Panc1 (cell line): ENCODE measurements around the gene B3GAT3. TPM values are rescaled to one million over a fixed set of nuclear protein-coding genes. Genes with fewer than 3 reads are reported as not detected.

Experiments
- ATAC-seq: fragments of 200-7000 bp; cut with Tn5 transposase; 2 replicates; pipeline ENCODE4 v1.9.1; 2020; ENCODE audit warnings: mild to moderate bottlenecking, moderate library complexity
- BruUV-seq: library from RNA; stranded (reverse); fragments of 400-500 nt; replicated peaks from 2 replicates; lab custom pipeline; 2021; lab: Mats Ljungman, UMichigan
- CTCF ChIA-PET: fragments of 300-600 bp; sonication (Branson Sonifier 250); formaldehyde crosslinking; loops from one replicate; lab custom pipeline; 2022; ENCODE audit warnings: antibody characterized with exemption; lab: Charles Lee
- POLR2A ChIA-PET: fragments of 300-600 bp; sonication (Branson Sonifier 250); formaldehyde crosslinking; loops from one replicate; lab custom pipeline; 2022; ENCODE audit warnings: antibody characterized with exemption; lab: Charles Lee
- DNase-seq: peaks from one replicate; pipeline ENCODE4 v3.0.0-alpha.2; 2010; ENCODE audit warnings: low read depth, low spot score
- H3K27ac ChIP-seq: 2 replicates; pipeline ENCODE4 v1.5.1; 2011; ENCODE audit warnings: mild to moderate bottlenecking, low read length, inconsistent platforms
- H3K27me3 ChIP-seq: fragments of 200-500 bp; sonication (Bioruptor generic); 2 replicates; pipeline ENCODE4 v1.6.0; 2014; ENCODE audit warnings: low read length, inconsistent platforms; ENCODE audit not compliant: control insufficient read depth, insufficient read depth
- H3K36me3 ChIP-seq: fragments of 200-500 bp; sonication (Bioruptor generic); 2 replicates; pipeline ENCODE4 v1.5.1; 2014; ENCODE audit warnings: inconsistent platforms, mild to moderate bottlenecking, low read length, moderate library complexity; ENCODE audit not compliant: control insufficient read depth, insufficient read depth
- H3K4me1 ChIP-seq: 2 replicates; pipeline ENCODE4 v1.5.1; 2011; ENCODE audit warnings: inconsistent platforms, mild to moderate bottlenecking, low read length, moderate library complexity; ENCODE audit not compliant: control insufficient read depth, insufficient read depth
- H3K4me3 ChIP-seq, 2 experiments: 2 replicates each; pipeline ENCODE4 v1.5.1; 2011 to 2012; ENCODE audit warnings: low read depth in 2 of 2, low read length in 2 of 2, mild to moderate bottlenecking in 2 of 2, inconsistent platforms in 1 of 2, moderate library complexity in 1 of 2
- H3K9me3 ChIP-seq: fragments of 200-500 bp; sonication (Bioruptor generic); 2 replicates; pipeline ENCODE4 v1.5.1; 2014; ENCODE audit warnings: low read depth, mild to moderate bottlenecking, inconsistent platforms, low read length, moderate library complexity; ENCODE audit not compliant: control insufficient read depth, insufficient read depth
- POLR2AphosphoS5 ChIP-seq: IDR thresholded peaks from 2 replicates; pipeline ENCODE4 v1.6.1; 2012; ENCODE audit warnings: mild to moderate bottlenecking, low read depth, low read length, moderate library complexity
- SIN3A ChIP-seq: IDR thresholded peaks from 2 replicates; pipeline ENCODE4 v1.6.1; 2012; ENCODE audit warnings: low read depth, mild to moderate bottlenecking, low read length, moderate library complexity, borderline replicate concordance; ENCODE audit not compliant: insufficient read depth
- TCF7L2 ChIP-seq: IDR thresholded peaks from 2 replicates; pipeline ENCODE4 v1.6.1; 2011; ENCODE audit warnings: mild to moderate bottlenecking, low read depth, low read length, inconsistent platforms
- in situ Hi-C: cut with HindIII; loops from 2 replicates; pipeline ENCODE4 v1.10.0; 2016; ENCODE audit warnings: low sequenced_read_pairs, low pct_unique_long_range_greater_than_20kb
- intact Hi-C: fragments of 100-400 bp; cut with micrococcal nuclease; formaldehyde crosslinking; loops from one replicate; pipeline ENCODE4 v1.10.0; 2022; ENCODE audit not compliant: unreplicated experiment
- total RNA-seq: library from RNA; stranded (reverse); gene quantifications from one replicate; pipeline ENCODE4 v1.2.1, GENCODE V29; 2021; ENCODE audit not compliant: unreplicated experiment
- TF ChIP-seq, protein P1 (sequence below), 2 experiments: IDR thresholded peaks; 2 replicates each; pipeline ENCODE4 v1.6.1; 2011 to 2012; ENCODE audit warnings: low read depth in 2 of 2, control low read depth in 1 of 2, low read length in 1 of 2, mild to moderate bottlenecking in 1 of 2, moderate library complexity in 1 of 2; ENCODE audit not compliant: insufficient read depth in 1 of 2
- TF ChIP-seq, protein P2 (sequence below): fragments of 450-650 bp; IDR thresholded peaks from 2 replicates; pipeline ENCODE4 v1.5.1; 2017; ENCODE audit warnings: mild to moderate bottlenecking

Gene B3GAT3
- total RNA-seq, 1 experiment from 2014 or later = 68.2 TPM

DNA sequence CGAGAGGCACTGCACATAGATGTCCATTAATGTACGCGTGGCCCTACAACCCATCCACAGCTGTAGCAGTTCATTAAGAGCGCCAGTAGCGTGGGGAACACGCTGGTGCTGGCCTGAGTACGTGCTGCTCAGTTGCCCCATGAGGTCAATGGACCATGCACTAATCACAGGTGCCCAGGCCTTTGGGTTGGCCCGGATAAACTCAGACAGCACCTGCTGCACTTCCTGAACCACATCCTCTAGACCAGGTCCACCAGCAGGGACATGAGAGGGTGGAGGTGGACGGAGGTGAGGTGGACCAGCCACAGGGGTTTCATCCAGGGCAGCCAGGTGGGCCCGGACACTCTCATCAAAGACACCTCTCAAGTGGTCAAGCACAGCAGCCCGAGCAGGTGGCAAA, 27.7 kb upstream of the B3GAT3 start:
- Histone ChIP-seq H3K4me3 (no peak overlapping the region), H3K9me3 (no peaks in the 10 kb centered on the region), H3K36me3 (0 out of 2 replicates have a peak, but pooled peaks cover 5% of the 10 kb centered on the region), H3K4me1 (peaks cover 18% of the 10 kb centered on the region), H3K27me3 (no peaks in the 10 kb centered on the region), H3K27ac (no peak overlapping the region)
- BruUV-seq = no TSS peak
- POLR2A ChIA-PET = interaction anchor here (0.7 kb wide), 1 partner anchor 16 kb away, joined by 3 read pairs; the partner anchor contains the start of genes C11orf98 and CSKMT
- no peak for DNase-seq
- TF ChIP-seq SIN3A = no peak
- no peak for TF ChIP-seq POLR2AphosphoS5
- TF ChIP-seq, protein P1, sequence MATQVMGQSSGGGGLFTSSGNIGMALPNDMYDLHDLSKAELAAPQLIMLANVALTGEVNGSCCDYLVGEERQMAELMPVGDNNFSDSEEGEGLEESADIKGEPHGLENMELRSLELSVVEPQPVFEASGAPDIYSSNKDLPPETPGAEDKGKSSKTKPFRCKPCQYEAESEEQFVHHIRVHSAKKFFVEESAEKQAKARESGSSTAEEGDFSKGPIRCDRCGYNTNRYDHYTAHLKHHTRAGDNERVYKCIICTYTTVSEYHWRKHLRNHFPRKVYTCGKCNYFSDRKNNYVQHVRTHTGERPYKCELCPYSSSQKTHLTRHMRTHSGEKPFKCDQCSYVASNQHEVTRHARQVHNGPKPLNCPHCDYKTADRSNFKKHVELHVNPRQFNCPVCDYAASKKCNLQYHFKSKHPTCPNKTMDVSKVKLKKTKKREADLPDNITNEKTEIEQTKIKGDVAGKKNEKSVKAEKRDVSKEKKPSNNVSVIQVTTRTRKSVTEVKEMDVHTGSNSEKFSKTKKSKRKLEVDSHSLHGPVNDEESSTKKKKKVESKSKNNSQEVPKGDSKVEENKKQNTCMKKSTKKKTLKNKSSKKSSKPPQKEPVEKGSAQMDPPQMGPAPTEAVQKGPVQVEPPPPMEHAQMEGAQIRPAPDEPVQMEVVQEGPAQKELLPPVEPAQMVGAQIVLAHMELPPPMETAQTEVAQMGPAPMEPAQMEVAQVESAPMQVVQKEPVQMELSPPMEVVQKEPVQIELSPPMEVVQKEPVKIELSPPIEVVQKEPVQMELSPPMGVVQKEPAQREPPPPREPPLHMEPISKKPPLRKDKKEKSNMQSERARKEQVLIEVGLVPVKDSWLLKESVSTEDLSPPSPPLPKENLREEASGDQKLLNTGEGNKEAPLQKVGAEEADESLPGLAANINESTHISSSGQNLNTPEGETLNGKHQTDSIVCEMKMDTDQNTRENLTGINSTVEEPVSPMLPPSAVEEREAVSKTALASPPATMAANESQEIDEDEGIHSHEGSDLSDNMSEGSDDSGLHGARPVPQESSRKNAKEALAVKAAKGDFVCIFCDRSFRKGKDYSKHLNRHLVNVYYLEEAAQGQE (IDR thresholded peaks at IDR 0.05; ENCODE audit: insufficient read depth in 1 of 2, low read depth in 2 of 2, low read length in 1 of 2) = no peak
- TF ChIP-seq, protein P2, sequence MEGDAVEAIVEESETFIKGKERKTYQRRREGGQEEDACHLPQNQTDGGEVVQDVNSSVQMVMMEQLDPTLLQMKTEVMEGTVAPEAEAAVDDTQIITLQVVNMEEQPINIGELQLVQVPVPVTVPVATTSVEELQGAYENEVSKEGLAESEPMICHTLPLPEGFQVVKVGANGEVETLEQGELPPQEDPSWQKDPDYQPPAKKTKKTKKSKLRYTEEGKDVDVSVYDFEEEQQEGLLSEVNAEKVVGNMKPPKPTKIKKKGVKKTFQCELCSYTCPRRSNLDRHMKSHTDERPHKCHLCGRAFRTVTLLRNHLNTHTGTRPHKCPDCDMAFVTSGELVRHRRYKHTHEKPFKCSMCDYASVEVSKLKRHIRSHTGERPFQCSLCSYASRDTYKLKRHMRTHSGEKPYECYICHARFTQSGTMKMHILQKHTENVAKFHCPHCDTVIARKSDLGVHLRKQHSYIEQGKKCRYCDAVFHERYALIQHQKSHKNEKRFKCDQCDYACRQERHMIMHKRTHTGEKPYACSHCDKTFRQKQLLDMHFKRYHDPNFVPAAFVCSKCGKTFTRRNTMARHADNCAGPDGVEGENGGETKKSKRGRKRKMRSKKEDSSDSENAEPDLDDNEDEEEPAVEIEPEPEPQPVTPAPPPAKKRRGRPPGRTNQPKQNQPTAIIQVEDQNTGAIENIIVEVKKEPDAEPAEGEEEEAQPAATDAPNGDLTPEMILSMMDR = no peak
- TF ChIP-seq TCF7L2 = no peak
- no peak for ATAC-seq
- CTCF ChIA-PET = no interaction called here
- in situ Hi-C loops (no loop called here), intact Hi-C loops (no loop called here)

DNA sequence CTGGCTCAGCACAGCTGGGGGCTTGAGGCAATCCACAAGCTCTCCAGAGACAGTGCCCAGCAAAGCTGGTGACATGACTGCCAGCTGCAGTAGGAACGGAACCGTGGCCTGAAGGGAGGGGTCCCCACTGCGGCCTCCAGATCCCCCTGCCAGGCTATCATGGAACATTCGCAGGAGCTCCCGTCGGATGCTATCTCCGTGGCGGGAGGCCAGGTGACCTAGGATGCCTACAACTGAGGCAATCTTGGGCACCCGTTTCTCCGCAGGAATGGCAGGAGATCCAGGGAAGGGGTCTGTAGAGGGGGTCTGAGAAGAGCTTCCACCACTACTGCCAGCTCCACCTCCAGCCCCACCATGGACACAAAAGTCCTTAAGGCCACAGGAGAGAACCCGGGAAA, 27.2 kb upstream of the B3GAT3 start:
- POLR2A ChIA-PET = interaction anchor here (0.8 kb wide), 1 partner anchor 16 kb away, joined by 4 read pairs; the partner anchor contains the start of genes C11orf98 and CSKMT
- no peak overlapping the region for H3K4me3 ChIP-seq
- in situ Hi-C loops (no loop called here), intact Hi-C loops (no loop called here)
- no peaks in the 10 kb centered on the region for H3K27me3 ChIP-seq
- CTCF ChIA-PET = no interaction called here
- no peak for ATAC-seq
- 0 out of 2 replicates have a peak, but pooled peaks cover 5% of the 10 kb centered on the region for H3K36me3 ChIP-seq
- no peaks in the 10 kb centered on the region for H3K9me3 ChIP-seq
- no peak for TF ChIP-seq POLR2AphosphoS5
- TF ChIP-seq SIN3A = no peak
- TF ChIP-seq, protein P2 = no peak
- TF ChIP-seq TCF7L2 = no peak
- TF ChIP-seq, protein P1 (IDR thresholded peaks at IDR 0.05; ENCODE audit: insufficient read depth in 1 of 2, low read depth in 2 of 2, low read length in 1 of 2) = no peak
- H3K27ac ChIP-seq = no peak overlapping the region
- no peak for DNase-seq
- no TSS peak for BruUV-seq
- peaks cover 18% of the 10 kb centered on the region for H3K4me1 ChIP-seq
